K562 (cell line): ENCODE measurements around the gene NOS2.

Experiments used
- BCL6 ChIP-seq: fragments of 250-450 bp; sonication (Bioruptor Pico); IDR thresholded peaks from 2 replicates; pipeline ENCODE4 v1.4.0; 2020
- CSDE1 ChIP-seq, 2 experiments: fragments of 450-650 bp; IDR thresholded peaks; 2 replicates each; pipeline ENCODE4 v1.6.1; 2016; ENCODE audit warnings: mild to moderate bottlenecking in 1 of 2
- CTCF ChIP-seq, 3 experiments: IDR thresholded peaks in 2 of 3; conservative IDR thresholded peaks in 1 of 3; 2 replicates each; pipeline ENCODE4 v1.5.1; 2011 to 2012; ENCODE audit warnings: low read length in 3 of 3, mild to moderate bottlenecking in 3 of 3, control low read depth in 2 of 3, improper control_type of control experiment in 1 of 3, inconsistent platforms in 1 of 3, low read depth in 1 of 3, mixed read lengths in 1 of 3, moderate library complexity in 1 of 3; ENCODE audit not compliant: insufficient read depth in 2 of 3
- CXXC5 ChIP-seq: fragments of 250-450 bp; sonication (Bioruptor Pico); IDR thresholded peaks from 2 replicates; pipeline ENCODE4 v1.8.0; 2022; ENCODE audit warnings: inconsistent platforms, mild to moderate bottlenecking, moderate library complexity
- EZH2 ChIP-seq: IDR thresholded peaks from 2 replicates; pipeline ENCODE4 v1.6.1; 2012; ENCODE audit warnings: low read depth, mild to moderate bottlenecking, inconsistent platforms, low read length, borderline replicate concordance
- IRF2 ChIP-seq: sonication (generic); formaldehyde crosslinking; IDR thresholded peaks from 2 replicates; pipeline ENCODE4 v1.8.1; 2022; ENCODE audit warnings: mild to moderate bottlenecking, missing genetic modification reagents
- JUN ChIP-seq, 2 experiments: sonication (generic) in 1 of 2; formaldehyde crosslinking in 1 of 2; IDR thresholded peaks; 2 replicates each; pipeline versions ENCODE4 v1.6.1 to v1.8.0; 2012 to 2022; ENCODE audit warnings: borderline replicate concordance in 2 of 2, mild to moderate bottlenecking in 2 of 2, improper control_type of control experiment in 1 of 2, low read depth in 1 of 2, low read length in 1 of 2, missing genetic modification reagents in 1 of 2
- MTA2 ChIP-seq: fragments of 450-650 bp; IDR thresholded peaks from 2 replicates; pipeline ENCODE4 v1.6.1; 2016; ENCODE audit warnings: low read depth
- MYBL2 ChIP-seq, 2 experiments: fragments of 450-650 bp in 1 of 2; sonication (generic) in 1 of 2; formaldehyde crosslinking in 1 of 2; IDR thresholded peaks; 2 replicates each; pipeline versions ENCODE4 v1.6.1 to v1.8.1; 2017 to 2022; ENCODE audit warnings: borderline replicate concordance in 1 of 2, inconsistent platforms in 1 of 2, low read depth in 1 of 2, mild to moderate bottlenecking in 1 of 2, missing genetic modification reagents in 1 of 2, moderate library complexity in 1 of 2
- POLR2A ChIP-seq: fragments of 450-650 bp; conservative IDR thresholded peaks from 2 replicates; pipeline ENCODE4 v1.6.1; 2016
- RREB1 ChIP-seq: fragments of 250-450 bp; sonication (Bioruptor Pico); IDR thresholded peaks from 2 replicates; pipeline ENCODE4 v1.4.0; 2020
- TRIM28 ChIP-seq: fragments of 450-650 bp; IDR thresholded peaks from 2 replicates; pipeline ENCODE4 v1.6.1; 2017

DNA sequence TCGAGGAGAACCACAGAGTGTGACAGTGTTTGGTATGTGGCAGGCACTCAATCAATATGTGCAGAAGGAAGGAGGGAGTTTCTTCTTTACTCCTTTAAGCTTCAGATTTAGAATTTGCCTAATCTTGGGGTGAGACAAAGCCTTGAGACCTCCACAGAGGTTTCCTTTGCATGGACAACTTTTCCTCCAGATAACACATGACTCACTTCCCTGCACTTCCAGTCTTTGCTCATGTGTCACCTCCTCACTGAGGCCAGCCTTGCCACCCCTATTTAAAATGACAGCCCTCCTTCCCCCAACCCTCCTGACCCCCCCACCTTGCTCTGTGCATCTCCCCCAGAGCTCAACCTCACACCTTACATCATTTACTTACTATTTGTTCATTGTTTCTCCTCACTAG is 17.4 kb upstream of the NOS2 start:
- TF ChIP-seq EZH2 (no peak), POLR2A (no peak), JUN (IDR thresholded peaks at IDR 0.05; ENCODE audit: borderline replicate concordance, low read depth, low read length) (no peak), JUN (CRISPR knock-in tag; IDR thresholded peaks at IDR 0.05; ENCODE audit: borderline replicate concordance) (no peak), CSDE1 (IDR thresholded peaks at IDR 0.05) (no peak), RREB1 (CRISPR knock-in tag) (no peak), BCL6 (CRISPR knock-in tag) (no peak), CTCF (IDR thresholded peaks at IDR 0.05 in 2 of 3, conservative IDR thresholded peaks at IDR 0.05 in 1 of 3; ENCODE audit: insufficient read depth in 2 of 3, low read depth in 1 of 3, low read length in 3 of 3) (no peak), MTA2 (no peak), MYBL2 (IDR thresholded peaks at IDR 0.05; ENCODE audit: low read depth) (no peak), MYBL2 (CRISPR knock-in tag; IDR thresholded peaks at IDR 0.05; ENCODE audit: borderline replicate concordance) (no peak), IRF2 (CRISPR knock-in tag) (no peak), TRIM28 (no peak), CXXC5 (no peak)
